K562 (cell line): ENCODE data around the gene IMMP2L. TPM values are rescaled to one million over a fixed set of nuclear protein-coding genes. Genes with fewer than 3 reads are reported as not detected.

ENCODE experiments used
- ATAC-seq: fragments of 200-7000 bp; cut with Tn5 transposase; 3 replicates; pipeline ENCODE4 v1.9.1; 2020; ENCODE audit warnings: moderate library complexity
- BruUV-seq: library from RNA; stranded (reverse); fragments of 400-500 nt; replicated peaks from 2 replicates; lab custom pipeline; 2021; lab: Mats Ljungman, UMichigan
- CTCF ChIA-PET: fragments of 300-600 bp; formaldehyde crosslinking; extraction: SDS; loops from one replicate; lab custom pipeline; 2021; ENCODE audit warnings: low intra/inter-chr PET ratio; lab: Yijun Ruan, JAX
- POLR2A ChIA-PET: fragments of 300-600, 350-650 bp; sonication (Branson Sonifier 250); formaldehyde crosslinking; extraction: SDS; loops from one replicate; lab custom pipeline; 2021; ENCODE audit warnings: antibody characterized with exemption, inconsistent platforms; lab: Yijun Ruan, JAX
- DNase-seq, 4 experiments: peaks; one replicate each; pipeline versions ENCODE4 v3.0.0 to v3.0.0-alpha.2; 2011 to 2018; ENCODE audit warnings: low spot score in 3 of 4, mixed read lengths in 3 of 4; ENCODE audit errors: extremely low read depth in 1 of 4
- FAIRE-seq: peaks from 2 replicates; lab custom pipeline; 2011; peaks lifted over from hg19 to GRCh38; lab: Jason Lieb, UNC
- H2AFZ ChIP-seq: 2 replicates; pipeline ENCODE4 v1.6.0; 2011; ENCODE audit warnings: low read depth, low read length, control low read depth, inconsistent platforms
- H3K27ac ChIP-seq: fragments of 200-600 bp; 3 replicates; pipeline ENCODE4 v1.8.0; 2011; ENCODE audit warnings: low read depth, mild to moderate bottlenecking, control low read depth, inconsistent platforms, low read length, moderate library complexity, mixed read lengths; ENCODE audit errors: extremely low read depth
- H3K27me3 ChIP-seq, 2 experiments: fragments of 300-600 bp in 1 of 2; 2 replicates in 1 of 2; 3 replicates in 1 of 2; pipeline versions ENCODE4 v1.6.0 to v1.8.0; 2011; ENCODE audit warnings: inconsistent platforms in 2 of 2, low read length in 2 of 2, mild to moderate bottlenecking in 1 of 2, mixed read lengths in 1 of 2, moderate library complexity in 1 of 2; ENCODE audit not compliant: control insufficient read depth in 2 of 2, insufficient read depth in 2 of 2
- H3K36me3 ChIP-seq: fragments of 300-600 bp; 3 replicates; pipeline ENCODE4 v1.8.0; 2011; ENCODE audit warnings: mild to moderate bottlenecking, low read length, inconsistent platforms; ENCODE audit not compliant: control insufficient read depth, insufficient read depth
- H3K4me1 ChIP-seq, 2 experiments: fragments of 200-600 bp in 1 of 2; replicated peaks in 1 of 2; 2 replicates in 1 of 2; 3 replicates in 1 of 2; pipeline versions ENCODE4 v1.5.1 to v1.8.0; 2011; ENCODE audit warnings: inconsistent platforms in 2 of 2, low read length in 2 of 2, mild to moderate bottlenecking in 1 of 2, mixed read lengths in 1 of 2, moderate library complexity in 1 of 2; ENCODE audit not compliant: control insufficient read depth in 2 of 2, insufficient read depth in 2 of 2
- H3K4me2 ChIP-seq: 2 replicates; pipeline ENCODE4 v1.6.1; 2011; ENCODE audit warnings: low read length, control low read depth, inconsistent platforms, mixed read lengths; ENCODE audit not compliant: insufficient read depth
- H3K4me3 ChIP-seq: fragments of 200-600 bp; sonication (generic), shearing (Covaris generic); 2 replicates; pipeline ENCODE4 v1.5.1; 2016; ENCODE audit warnings: control low read depth, inconsistent platforms
- H3K79me2 ChIP-seq: fragments of 200-600 bp; 3 replicates; pipeline ENCODE4 v1.8.0; 2011; ENCODE audit warnings: low read length, inconsistent platforms; ENCODE audit not compliant: control insufficient read depth, insufficient read depth
- H3K9ac ChIP-seq, 2 experiments: 2 replicates each; pipeline versions ENCODE4 v1.6.0 to v1.6.1; 2011; ENCODE audit warnings: low read depth in 2 of 2, low read length in 2 of 2, control low read depth in 1 of 2, inconsistent platforms in 1 of 2, mild to moderate bottlenecking in 1 of 2, mixed read lengths in 1 of 2; ENCODE audit not compliant: insufficient read depth in 1 of 2
- H3K9me1 ChIP-seq: one replicate; pipeline ENCODE4 v1.6.0; 2011; ENCODE audit warnings: inconsistent platforms, mild to moderate bottlenecking, low read length, moderate library complexity; ENCODE audit not compliant: control insufficient read depth, insufficient read depth
- H3K9me3 ChIP-seq: replicated peaks from 2 replicates; pipeline ENCODE4 v1.5.1; 2011; ENCODE audit warnings: low read depth, low read length, inconsistent platforms; ENCODE audit not compliant: control insufficient read depth, insufficient read depth
- H4K20me1 ChIP-seq: replicated peaks from 2 replicates; pipeline ENCODE4 v1.6.1; 2011; ENCODE audit warnings: low read length, inconsistent platforms, mixed read lengths; ENCODE audit not compliant: control insufficient read depth, insufficient read depth
- CBX5 ChIP-seq: IDR thresholded peaks from 2 replicates; pipeline ENCODE4 v1.6.1; 2014; ENCODE audit warnings: low read depth, borderline replicate concordance
- EHMT2 ChIP-seq: fragments of 450-650 bp; IDR thresholded peaks from 2 replicates; pipeline ENCODE4 v1.6.1; 2018; ENCODE audit warnings: antibody characterized with exemption
- FOSL1 ChIP-seq: fragments of 200-800 bp; sonication (Bioruptor generic); conservative IDR thresholded peaks from 2 replicates; pipeline ENCODE4 v1.6.1; 2016; ENCODE audit warnings: missing genetic modification characterization, missing compliant biosample characterization
- JUN ChIP-seq, 2 experiments: sonication (generic) in 1 of 2; formaldehyde crosslinking in 1 of 2; IDR thresholded peaks; 2 replicates each; pipeline versions ENCODE4 v1.6.1 to v1.8.0; 2012 to 2022; ENCODE audit warnings: borderline replicate concordance in 2 of 2, mild to moderate bottlenecking in 2 of 2, improper control_type of control experiment in 1 of 2, low read depth in 1 of 2, low read length in 1 of 2, missing genetic modification reagents in 1 of 2
- JUNB ChIP-seq: fragments of 450-650 bp; formaldehyde crosslinking; conservative IDR thresholded peaks from 2 replicates; pipeline ENCODE4 v1.4.0; 2020; ENCODE audit warnings: mild to moderate bottlenecking
- JUND ChIP-seq, 2 experiments: IDR thresholded peaks; 2 replicates in 1 of 2; 3 replicates in 1 of 2; pipeline ENCODE4 v1.6.1; 2011; ENCODE audit warnings: borderline replicate concordance in 2 of 2, low read depth in 2 of 2, low read length in 2 of 2, improper control_type of control experiment in 1 of 2, missing biosample characterization in 1 of 2, missing genetic modification characterization in 1 of 2, missing genetic modification reagents in 1 of 2
- MEF2D ChIP-seq: conservative IDR thresholded peaks from 2 replicates; pipeline ENCODE4 v1.6.1; 2016; ENCODE audit warnings: low read depth, missing genetic modification characterization, missing compliant biosample characterization
- SETDB1 ChIP-seq: IDR thresholded peaks from one replicate; pipeline ENCODE4 v1.6.1; 2012; ENCODE audit warnings: low read length, control low read depth, inconsistent platforms
- SUPT5H ChIP-seq: fragments of 450-650 bp; IDR thresholded peaks from 2 replicates; pipeline ENCODE4 v1.6.1; 2016
- TRIM24 ChIP-seq, 2 experiments: fragments of 450-650 bp; IDR thresholded peaks; 2 replicates each; pipeline ENCODE4 v1.6.1; 2016
- TRIM28 ChIP-seq: fragments of 450-650 bp; IDR thresholded peaks from 2 replicates; pipeline ENCODE4 v1.6.1; 2017
- ZEB2 ChIP-seq: fragments of 450-650 bp; IDR thresholded peaks from 2 replicates; pipeline ENCODE4 v1.6.1; 2016
- WGBS: fragments of 100-300 bp; shearing (Covaris generic); methylation state at CpG from one replicate; pipeline ENCODE4 v1.1.6; 2016; ENCODE audit warnings: low coverage, mixed read lengths; ENCODE audit not compliant: insufficient coverage; ENCODE audit errors: missing lambda C conversion rate; 5-methylcytosine and 5-hydroxymethylcytosine counted together
- in situ Hi-C: fragments of 300-500 bp; cut with MboI; formaldehyde crosslinking; loops from 4 replicates; pipeline ENCODE4 v1.15.0; 2018; ENCODE audit warnings: inconsistent platforms, mixed read lengths
- intact Hi-C: fragments of 100-400 bp; cut with micrococcal nuclease; formaldehyde crosslinking; loops from 2 replicates; pipeline ENCODE4 v1.14.2; 2022
- polyA plus RNA-seq, 8 experiments: library from polyadenylated mRNA; depleted of rRNA in 4 of 8; stranded (reverse) in 5 of 8; unstranded in 3 of 8; fragments of >200 nt; fragmentation: Nextera tagmentation in 2 of 8; fragmentation: Illumina TruSeq in 1 of 8; extraction: Ambion mirVana in 2 of 8; extraction: Trizol in 1 of 8; gene quantifications; 2 replicates each; pipeline versions ENCODE4 v1.2.1 to v1.2.3, GENCODE V29; 2011 to 2014; ENCODE audit warnings: inconsistent platforms in 1 of 8, missing spikeins in 1 of 8
- total RNA-seq, 7 experiments: library from RNA; depleted of rRNA in 6 of 7; stranded (reverse); fragments of >200 nt in 6 of 7; fragmentation: Illumina TruSeq in 2 of 7; extraction: Trizol in 2 of 7; gene quantifications; 2 replicates each; pipeline versions ENCODE4 v1.2.1 to v1.2.3, GENCODE V29; 2011 to 2021; ENCODE audit warnings: low replicate concordance in 1 of 7
- TF ChIP-seq, protein P1 (sequence below): fragments of 450-650 bp; IDR thresholded peaks from 2 replicates; pipeline ENCODE4 v1.6.1; 2016; ENCODE audit warnings: mild to moderate bottlenecking
- TF ChIP-seq, protein P2 (sequence below): sonication (generic); formaldehyde crosslinking; IDR thresholded peaks from 2 replicates; pipeline ENCODE4 v1.8.1; 2023; ENCODE audit warnings: missing genetic modification reagents, mild to moderate bottlenecking, borderline replicate concordance

The IMMP2L gene
- total and polyA plus RNA-seq, 9 of the 15 experiments (the other 6 are each of a cell fraction or from before 2014, with no cell fraction given) = 29.7 to 116 (median 53.0) TPM

DNA sequence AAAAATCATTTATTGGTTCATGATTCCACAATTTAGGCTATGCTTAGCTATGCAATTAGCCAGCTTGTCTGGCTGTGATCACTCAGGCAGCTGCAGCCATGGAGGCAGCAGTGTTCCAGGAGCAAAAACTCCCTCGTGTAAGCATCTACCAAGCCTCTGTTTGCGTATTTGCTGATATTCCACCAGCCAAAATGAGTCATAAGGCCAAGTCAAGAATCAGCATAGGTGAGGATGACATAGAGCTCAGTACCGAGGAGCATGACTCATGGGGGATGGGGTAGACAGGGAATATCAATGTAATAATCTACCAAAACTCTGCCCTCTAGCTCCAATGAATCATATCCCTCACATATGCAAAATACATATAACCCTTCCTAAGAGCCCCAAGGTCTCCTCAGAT, 63.3 kb downstream of the IMMP2L start:
- H3K9ac ChIP-seq = no peak overlapping the region
- H3K27ac ChIP-seq = no peak overlapping the region
- no peaks in the 10 kb centered on the region for H3K79me2 ChIP-seq
- DNase-seq (peak; percentile 35 to 55 (median 46)), ATAC-seq (peak; percentile 79), FAIRE-seq (no peak)
- H3K4me1 ChIP-seq = no peaks in the 10 kb centered on the region
- H3K4me2 ChIP-seq = no peak overlapping the region
- BruUV-seq = no TSS peak
- no peak overlapping the region for H3K4me3 ChIP-seq
- ChIA-PET POLR2A (interaction anchor here (0.6 to 1.6 kb wide), 5 partner anchors 9 to 230 kb away, joined by 3 to 4 read pairs (median 3); no protein-coding TSS in a partner anchor), CTCF (no interaction called here)
- in situ Hi-C loops (loop anchor here (5.0 kb wide), 1 partner anchor 412 kb away; no protein-coding TSS in a partner anchor), intact Hi-C loops (no loop called here)
- H4K20me1 ChIP-seq = no peaks in the 10 kb centered on the region
- no peaks in the 10 kb centered on the region for H3K27me3 ChIP-seq
- no peaks in the 10 kb centered on the region for H3K9me1 ChIP-seq
- no peak overlapping the region for H2AFZ ChIP-seq
- H3K36me3 ChIP-seq = no peaks in the 10 kb centered on the region
- peaks cover 4% of the 10 kb centered on the region; the same call in 1 of the 2 replicates for H3K9me3 ChIP-seq
- 28% methylated on average over 3 of the region's 3 CpGs for WGBS
- TF ChIP-seq, protein P1, sequence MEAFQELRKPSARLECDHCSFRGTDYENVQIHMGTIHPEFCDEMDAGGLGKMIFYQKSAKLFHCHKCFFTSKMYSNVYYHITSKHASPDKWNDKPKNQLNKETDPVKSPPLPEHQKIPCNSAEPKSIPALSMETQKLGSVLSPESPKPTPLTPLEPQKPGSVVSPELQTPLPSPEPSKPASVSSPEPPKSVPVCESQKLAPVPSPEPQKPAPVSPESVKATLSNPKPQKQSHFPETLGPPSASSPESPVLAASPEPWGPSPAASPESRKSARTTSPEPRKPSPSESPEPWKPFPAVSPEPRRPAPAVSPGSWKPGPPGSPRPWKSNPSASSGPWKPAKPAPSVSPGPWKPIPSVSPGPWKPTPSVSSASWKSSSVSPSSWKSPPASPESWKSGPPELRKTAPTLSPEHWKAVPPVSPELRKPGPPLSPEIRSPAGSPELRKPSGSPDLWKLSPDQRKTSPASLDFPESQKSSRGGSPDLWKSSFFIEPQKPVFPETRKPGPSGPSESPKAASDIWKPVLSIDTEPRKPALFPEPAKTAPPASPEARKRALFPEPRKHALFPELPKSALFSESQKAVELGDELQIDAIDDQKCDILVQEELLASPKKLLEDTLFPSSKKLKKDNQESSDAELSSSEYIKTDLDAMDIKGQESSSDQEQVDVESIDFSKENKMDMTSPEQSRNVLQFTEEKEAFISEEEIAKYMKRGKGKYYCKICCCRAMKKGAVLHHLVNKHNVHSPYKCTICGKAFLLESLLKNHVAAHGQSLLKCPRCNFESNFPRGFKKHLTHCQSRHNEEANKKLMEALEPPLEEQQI = 0 out of 2 replicates have a peak, but pooled peaks have one; percentile 39
- 0 out of 2 replicates have a peak, but pooled peaks have one; percentile 80 for TF ChIP-seq CBX5
- TF ChIP-seq MEF2D (tag) = no peak
- TF ChIP-seq TRIM28 = peak; percentile 74; the same call in 1 of the 2 replicates
- TF ChIP-seq SUPT5H = no peak
- TF ChIP-seq JUN (IDR thresholded peaks at IDR 0.05; ENCODE audit: borderline replicate concordance, low read depth, low read length) = peak; percentile 93
- no peak for TF ChIP-seq JUN (CRISPR knock-in tag; IDR thresholded peaks at IDR 0.05; ENCODE audit: borderline replicate concordance)
- TF ChIP-seq ZEB2 = 0 out of 2 replicates have a peak, but pooled peaks have one; percentile 16
- no peak for TF ChIP-seq SETDB1
- TF ChIP-seq, protein P2, sequence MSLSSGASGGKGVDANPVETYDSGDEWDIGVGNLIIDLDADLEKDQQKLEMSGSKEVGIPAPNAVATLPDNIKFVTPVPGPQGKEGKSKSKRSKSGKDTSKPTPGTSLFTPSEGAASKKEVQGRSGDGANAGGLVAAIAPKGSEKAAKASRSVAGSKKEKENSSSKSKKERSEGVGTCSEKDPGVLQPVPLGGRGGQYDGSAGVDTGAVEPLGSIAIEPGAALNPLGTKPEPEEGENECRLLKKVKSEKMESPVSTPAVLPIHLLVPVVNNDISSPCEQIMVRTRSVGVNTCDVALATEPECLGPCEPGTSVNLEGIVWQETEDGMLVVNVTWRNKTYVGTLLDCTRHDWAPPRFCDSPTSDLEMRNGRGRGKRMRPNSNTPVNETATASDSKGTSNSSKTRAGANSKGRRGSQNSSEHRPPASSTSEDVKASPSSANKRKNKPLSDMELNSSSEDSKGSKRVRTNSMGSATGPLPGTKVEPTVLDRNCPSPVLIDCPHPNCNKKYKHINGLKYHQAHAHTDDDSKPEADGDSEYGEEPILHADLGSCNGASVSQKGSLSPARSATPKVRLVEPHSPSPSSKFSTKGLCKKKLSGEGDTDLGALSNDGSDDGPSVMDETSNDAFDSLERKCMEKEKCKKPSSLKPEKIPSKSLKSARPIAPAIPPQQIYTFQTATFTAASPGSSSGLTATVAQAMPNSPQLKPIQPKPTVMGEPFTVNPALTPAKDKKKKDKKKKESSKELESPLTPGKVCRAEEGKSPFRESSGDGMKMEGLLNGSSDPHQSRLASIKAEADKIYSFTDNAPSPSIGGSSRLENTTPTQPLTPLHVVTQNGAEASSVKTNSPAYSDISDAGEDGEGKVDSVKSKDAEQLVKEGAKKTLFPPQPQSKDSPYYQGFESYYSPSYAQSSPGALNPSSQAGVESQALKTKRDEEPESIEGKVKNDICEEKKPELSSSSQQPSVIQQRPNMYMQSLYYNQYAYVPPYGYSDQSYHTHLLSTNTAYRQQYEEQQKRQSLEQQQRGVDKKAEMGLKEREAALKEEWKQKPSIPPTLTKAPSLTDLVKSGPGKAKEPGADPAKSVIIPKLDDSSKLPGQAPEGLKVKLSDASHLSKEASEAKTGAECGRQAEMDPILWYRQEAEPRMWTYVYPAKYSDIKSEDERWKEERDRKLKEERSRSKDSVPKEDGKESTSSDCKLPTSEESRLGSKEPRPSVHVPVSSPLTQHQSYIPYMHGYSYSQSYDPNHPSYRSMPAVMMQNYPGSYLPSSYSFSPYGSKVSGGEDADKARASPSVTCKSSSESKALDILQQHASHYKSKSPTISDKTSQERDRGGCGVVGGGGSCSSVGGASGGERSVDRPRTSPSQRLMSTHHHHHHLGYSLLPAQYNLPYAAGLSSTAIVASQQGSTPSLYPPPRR (CRISPR knock-in tag) = no peak
- peak; percentile 87 for TF ChIP-seq FOSL1 (tag)
- TF ChIP-seq EHMT2 = peak; percentile 80
- peak; percentile 53; the same call in 1 of the 2 replicates for TF ChIP-seq JUNB (CRISPR knock-in tag)
- TF ChIP-seq JUND (IDR thresholded peaks at IDR 0.05; ENCODE audit: borderline replicate concordance, low read depth, low read length) = peak; percentile 86
- peak; percentile 88 for TF ChIP-seq JUND (tag; IDR thresholded peaks at IDR 0.05; ENCODE audit: borderline replicate concordance, low read depth, low read length)
- TF ChIP-seq TRIM24 (IDR thresholded peaks at IDR 0.05) = peak; percentile 68 to 88
